Measurements from ENCODE around the gene ZSCAN20. TPM values are rescaled to one million over a fixed set of nuclear protein-coding genes. Genes with fewer than 3 reads are reported as not detected.

ZSCAN20 gene
- total RNA-seq, 1 experiment from 2014 or later, result 3.9 TPM

- Histone ChIP-seq H3K23me2 (ENCODE audit: insufficient read length, low read depth, low read length, poor library complexity, severe bottlenecking) (no peaks in the 10 kb centered on the region), H3K56ac (ENCODE audit: insufficient read length, low read depth, low read length) (no peak overlapping the region), H3K14ac (ENCODE audit: insufficient read depth, low read length) (no peak overlapping the region), H4K20me1 (ENCODE audit: control insufficient read depth, insufficient read depth, insufficient read length) (no peaks in the 10 kb centered on the region), H4K91ac (ENCODE audit: insufficient read length, low read depth, low read length) (no peak overlapping the region), H4K5ac (ENCODE audit: insufficient read length, low read depth, low read length) (no peak overlapping the region), H3K79me1 (ENCODE audit: insufficient read depth, low read depth, low read length, poor library complexity, severe bottlenecking) (no peaks in the 10 kb centered on the region), H4K8ac (replicated peaks; ENCODE audit: insufficient read length, low read depth, low read length) (no peak overlapping the region), H3K9ac (ENCODE audit: extremely low read depth, insufficient read length, low read length) (no peak overlapping the region), H2AFZ (ENCODE audit: low read length) (no peak overlapping the region), H3K23ac (ENCODE audit: insufficient read length, low read depth, low read length) (no peak overlapping the region), H2BK5ac (ENCODE audit: insufficient read length, low read length) (no peak overlapping the region), H2AK5ac (ENCODE audit: insufficient read length, low read length) (no peak overlapping the region), H3T11ph (ENCODE audit: low read length) (no peak overlapping the region), H3K18ac (ENCODE audit: insufficient read length, low read depth, low read length) (no peak overlapping the region), H3K4me1 (ENCODE audit: insufficient read depth, low read length) (no peaks in the 10 kb centered on the region; the same call in 1 of the 2 replicates), H3K79me2 (ENCODE audit: insufficient read depth, low read length) (no peaks in the 10 kb centered on the region), H2BK120ac (ENCODE audit: low read depth, low read length, poor library complexity, severe bottlenecking) (no peak overlapping the region), H3K27me3 (ENCODE audit: insufficient read depth, low read length) (no peaks in the 10 kb centered on the region), H2BK15ac (ENCODE audit: low read depth, low read length) (no peak overlapping the region), H3K27ac (ENCODE audit: insufficient read length, low read depth, low read length) (no peak overlapping the region), H3K4ac (ENCODE audit: low read depth, low read length) (no peak overlapping the region), H3K4me2 (ENCODE audit: insufficient read depth, insufficient read length, low read length) (no peak overlapping the region), H2BK12ac (ENCODE audit: insufficient read length, low read depth, low read length) (no peak overlapping the region), H3K9me3 (ENCODE audit: control insufficient read depth, low read depth, low read length) (no peaks in the 10 kb centered on the region), H2BK20ac (ENCODE audit: low read depth, low read length, poor library complexity, severe bottlenecking) (no peak overlapping the region)
- H3K27ac Mint-ChIP-seq, result no peak overlapping the region; a peak in 1 of 7 replicates
- H3K4me3 Mint-ChIP-seq, result no peak overlapping the region
- no peaks in the 10 kb centered on the region for H3K36me3 Mint-ChIP-seq (ENCODE audit: insufficient read depth in 1 of 3, low read depth in 3 of 3)
- H3K4me1 Mint-ChIP-seq, result peaks cover 7 to 10% of the 10 kb centered on the region in 2 experiments; a peak in 3 of 4 replicates
- no peak for DNase-seq
- no CpG with 5 or more reads among the region's 8 CpGs for WGBS (ENCODE audit: extremely low coverage, insufficient read length, low lambda C conversion rate)
- peaks cover 5% of the 10 kb centered on the region for H3K27me3 Mint-ChIP-seq (ENCODE audit: low read depth)
- H3K9me3 Mint-ChIP-seq, result peaks cover 0 to 2% of the 10 kb centered on the region in 2 experiments; a peak in 2 of 5 replicates
- TF ChIP-seq CTCF (conservative IDR thresholded peaks at IDR 0.05), result no peak
These were observed 17.7 kb upstream of the ZSCAN20 start for GRCh38 chr1:33454646-33455282.
